H1 (cell line): ENCODE measurements around the gene ACACA. TPM values are rescaled to one million over a fixed set of nuclear protein-coding genes. Genes with fewer than 3 reads are reported as not detected.

Source experiments
- CTCF ChIA-PET: fragments of 300-600 bp; sonication (Branson Sonifier 250); formaldehyde crosslinking; loops from one replicate; lab custom pipeline; 2021; ENCODE audit not compliant: partially characterized antibody; lab: Charles Lee
- POLR2A ChIA-PET: fragments of 300-600 bp; sonication (Branson Sonifier 250); formaldehyde crosslinking; loops from one replicate; lab custom pipeline; 2021; ENCODE audit warnings: inconsistent platforms; ENCODE audit not compliant: partially characterized antibody; lab: Charles Lee
- DNase-seq, 2 experiments: peaks; one replicate each; pipeline versions ENCODE4 v3.0.0 to v3.0.0-alpha.2; 2010 to 2022; ENCODE audit warnings: low spot score in 2 of 2, low read depth in 1 of 2, mixed read lengths in 1 of 2
- FAIRE-seq: peaks from 2 replicates; lab custom pipeline; 2011; peaks lifted over from hg19 to GRCh38; lab: Jason Lieb, UNC
- H2AFZ ChIP-seq: 2 replicates; pipeline ENCODE4 v1.8.1; 2012; ENCODE audit warnings: low read length, inconsistent platforms
- H2AK5ac ChIP-seq: 2 replicates; pipeline ENCODE4 v1.6.1; 2013; ENCODE audit warnings: low read depth, low read length
- H2BK120ac ChIP-seq: replicated peaks from 2 replicates; pipeline ENCODE3; 2013; ENCODE audit warnings: low read depth, low read length, inconsistent platforms
- H2BK12ac ChIP-seq: 2 replicates; pipeline ENCODE4 v1.6.1; 2013; ENCODE audit warnings: low read depth, low read length
- H2BK15ac ChIP-seq: 2 replicates; pipeline ENCODE4 v1.6.1; 2013; ENCODE audit warnings: low read length
- H2BK20ac ChIP-seq: 2 replicates; pipeline ENCODE4 v1.6.1; 2013; ENCODE audit warnings: low read length
- H2BK5ac ChIP-seq: 2 replicates; pipeline ENCODE4 v1.6.1; 2013; ENCODE audit warnings: low read depth, low read length
- H3K14ac ChIP-seq: 2 replicates; pipeline ENCODE4 v1.6.1; 2013; ENCODE audit warnings: inconsistent platforms; ENCODE audit not compliant: insufficient read length
- H3K18ac ChIP-seq: 2 replicates; pipeline ENCODE4 v1.6.1; 2013; ENCODE audit warnings: low read length; ENCODE audit errors: extremely low read depth
- H3K23ac ChIP-seq: 2 replicates; pipeline ENCODE4 v1.6.1; 2013; ENCODE audit warnings: inconsistent platforms; ENCODE audit not compliant: insufficient read length
- H3K23me2 ChIP-seq: 2 replicates; pipeline ENCODE4 v1.6.1; 2013; ENCODE audit warnings: low read depth, low read length
- H3K27ac ChIP-seq: 2 replicates; pipeline ENCODE4 v1.6.1; 2011; ENCODE audit warnings: low read depth, low read length, inconsistent platforms
- H3K27me3 ChIP-seq, 4 experiments: replicated peaks in 1 of 4; 1 replicate in 1 of 4; 2 replicates in 3 of 4; pipeline versions ENCODE4 v1.6.1 to v1.8.1; 2011 to 2013; ENCODE audit warnings: low read length in 3 of 4, mild to moderate bottlenecking in 3 of 4, inconsistent platforms in 2 of 4, mixed read lengths in 2 of 4, moderate library complexity in 1 of 4; ENCODE audit not compliant: control insufficient read depth in 3 of 4, insufficient read depth in 3 of 4; ENCODE audit errors: extremely low read depth in 1 of 4
- H3K36me3 ChIP-seq, 4 experiments: 2 replicates each; pipeline versions ENCODE4 v1.6.1 to v1.8.1; 2011 to 2013; ENCODE audit warnings: mild to moderate bottlenecking in 4 of 4, low read length in 3 of 4, moderate library complexity in 2 of 4, control low read depth in 1 of 4, inconsistent platforms in 1 of 4; ENCODE audit not compliant: insufficient read depth in 4 of 4, control insufficient read depth in 2 of 4
- H3K4ac ChIP-seq: replicated peaks from 2 replicates; pipeline ENCODE3; 2013; ENCODE audit warnings: low read length, low read depth, mixed read lengths, inconsistent platforms; ENCODE audit not compliant: insufficient read length
- H3K4me1 ChIP-seq, 4 experiments: replicated peaks in 1 of 4; 1 replicate in 1 of 4; 2 replicates in 3 of 4; pipeline versions ENCODE4 v1.6.1 to v1.8.1; 2011 to 2013; ENCODE audit warnings: low read length in 3 of 4, inconsistent platforms in 2 of 4, mixed read lengths in 1 of 4; ENCODE audit not compliant: insufficient read depth in 4 of 4, control insufficient read depth in 3 of 4
- H3K4me2 ChIP-seq, 2 experiments: 2 replicates each; pipeline versions ENCODE4 v1.6.1 to v1.8.1; 2011 to 2013; ENCODE audit warnings: low read depth in 2 of 2, low read length in 2 of 2, control low read depth in 1 of 2, inconsistent platforms in 1 of 2, mild to moderate bottlenecking in 1 of 2; ENCODE audit not compliant: insufficient read depth in 1 of 2
- H3K4me3 ChIP-seq, 4 experiments: fragments of 200-600, 300-600 bp in 1 of 4; sonication (generic), shearing (Covaris generic), sonication (Bioruptor Twin) in 1 of 4; 2 replicates each; pipeline versions ENCODE4 v1.5.1 to v1.8.1; 2011 to 2016; ENCODE audit warnings: low read length in 4 of 4, low read depth in 3 of 4, control low read depth in 2 of 4, inconsistent platforms in 2 of 4, mild to moderate bottlenecking in 2 of 4, mixed read lengths in 1 of 4, moderate library complexity in 1 of 4; ENCODE audit not compliant: insufficient read depth in 2 of 4; ENCODE audit errors: extremely low read depth in 1 of 4
- H3K56ac ChIP-seq: replicated peaks from 2 replicates; pipeline ENCODE3; 2013; ENCODE audit warnings: low read depth, mild to moderate bottlenecking, mixed read lengths, low read length, inconsistent platforms; ENCODE audit not compliant: insufficient read length
- H3K79me1 ChIP-seq: 2 replicates; pipeline ENCODE4 v1.6.1; 2013; ENCODE audit warnings: low read depth, low read length, control low read depth
- H3K79me2 ChIP-seq, 2 experiments: 2 replicates each; pipeline versions ENCODE4 v1.6.1 to v1.8.1; 2012 to 2013; ENCODE audit warnings: low read length in 2 of 2, mild to moderate bottlenecking in 2 of 2, inconsistent platforms in 1 of 2; ENCODE audit not compliant: insufficient read depth in 2 of 2, control insufficient read depth in 1 of 2
- H3K9ac ChIP-seq, 4 experiments: replicated peaks in 1 of 4; 1 replicate in 1 of 4; 2 replicates in 3 of 4; pipeline versions ENCODE4 v1.6.1 to v1.8.1; 2011 to 2013; ENCODE audit warnings: low read depth in 3 of 4, low read length in 3 of 4, control low read depth in 2 of 4, mild to moderate bottlenecking in 2 of 4, moderate library complexity in 2 of 4, inconsistent platforms in 1 of 4; ENCODE audit errors: extremely low read depth in 1 of 4
- H3K9me3 ChIP-seq, 2 experiments: 2 replicates each; pipeline versions ENCODE4 v1.6.1 to v1.8.1; 2012 to 2013; ENCODE audit warnings: mild to moderate bottlenecking in 2 of 2, moderate library complexity in 2 of 2, control low read depth in 1 of 2, inconsistent platforms in 1 of 2, low read depth in 1 of 2, low read length in 1 of 2, mixed read lengths in 1 of 2; ENCODE audit not compliant: insufficient read depth in 2 of 2
- H4K20me1 ChIP-seq, 2 experiments: replicated peaks in 1 of 2; 2 replicates each; pipeline versions ENCODE3 to v1.8.1; 2011 to 2013; ENCODE audit warnings: inconsistent platforms in 2 of 2, low read length in 2 of 2, mild to moderate bottlenecking in 1 of 2; ENCODE audit not compliant: insufficient read depth in 2 of 2, control insufficient read depth in 1 of 2
- H4K5ac ChIP-seq: 2 replicates; pipeline ENCODE4 v1.6.1; 2013; ENCODE audit warnings: low read length, low read depth, mixed read lengths, inconsistent platforms; ENCODE audit not compliant: insufficient read length
- H4K8ac ChIP-seq: 2 replicates; pipeline ENCODE4 v1.8.0; 2013; ENCODE audit warnings: mild to moderate bottlenecking, moderate library complexity, low read length, inconsistent platforms; ENCODE audit not compliant: insufficient read depth; ENCODE audit errors: extremely low read depth
- H4K91ac ChIP-seq: replicated peaks from 2 replicates; pipeline ENCODE3; 2013; ENCODE audit warnings: low read length, mixed read lengths, inconsistent platforms; ENCODE audit not compliant: insufficient read length
- ATF2 ChIP-seq: IDR thresholded peaks from 2 replicates; pipeline ENCODE4 v1.6.1; 2012; ENCODE audit warnings: low read length, inconsistent platforms
- EGR1 ChIP-seq: IDR thresholded peaks from 2 replicates; pipeline ENCODE4 v1.6.1; 2011; ENCODE audit warnings: low read depth, low read length, borderline replicate concordance
- RAD21 ChIP-seq, 2 experiments: IDR thresholded peaks in 1 of 2; conservative IDR thresholded peaks in 1 of 2; 2 replicates each; pipeline ENCODE4 v1.6.1; 2011; ENCODE audit warnings: low read depth in 2 of 2, low read length in 2 of 2, improper control_type of control experiment in 1 of 2, inconsistent platforms in 1 of 2, mild to moderate bottlenecking in 1 of 2, moderate library complexity in 1 of 2
- RFX5 ChIP-seq: IDR thresholded peaks from 2 replicates; pipeline ENCODE4 v1.6.1; 2011; ENCODE audit warnings: low read depth, low read length, improper control_type of control experiment, borderline replicate concordance
- RNF2 ChIP-seq: fragments of 200-900, 300-1000 bp; sonication (generic); IDR thresholded peaks from 2 replicates; pipeline ENCODE4 v1.7.1; 2016; ENCODE audit warnings: borderline replicate concordance, low read depth, mild to moderate bottlenecking, antibody characterized with exemption, low read length; ENCODE audit not compliant: poor library complexity, severe bottlenecking; ENCODE audit errors: missing control alignments
- SIRT6 ChIP-seq: IDR thresholded peaks from one replicate; pipeline ENCODE4 v1.7.1; 2012; ENCODE audit warnings: low read length, inconsistent platforms
- SRF ChIP-seq: IDR thresholded peaks from 2 replicates; pipeline ENCODE4 v1.6.1; 2011; ENCODE audit warnings: mild to moderate bottlenecking, low read depth, low read length, moderate library complexity
- TAF1 ChIP-seq: IDR thresholded peaks from 2 replicates; pipeline ENCODE4 v1.6.1; 2011; ENCODE audit warnings: mild to moderate bottlenecking, low read depth, low read length
- TCF12 ChIP-seq: IDR thresholded peaks from 2 replicates; pipeline ENCODE4 v1.6.1; 2011; ENCODE audit warnings: low read depth, mild to moderate bottlenecking, low read length
- WGBS, 2 experiments: shearing (Covaris generic) in 1 of 2; methylation state at CpG; one replicate each; pipeline versions ENCODE4 v1.1.6 to v1.1.7; 2013 to 2015; ENCODE audit warnings: low lambda C conversion rate in 2 of 2, mixed read lengths in 2 of 2, inconsistent platforms in 1 of 2, low coverage in 1 of 2, missing lambda C conversion rate in 1 of 2; ENCODE audit not compliant: insufficient replicate concordance in 2 of 2, insufficient coverage in 1 of 2, insufficient read length in 1 of 2; ENCODE audit errors: extremely low coverage in 1 of 2, missing lambda C conversion rate in 1 of 2; 5-methylcytosine and 5-hydroxymethylcytosine counted together
- polyA plus RNA-seq, 7 experiments: library from polyadenylated mRNA; depleted of rRNA in 3 of 7; stranded (reverse) in 5 of 7; unstranded in 2 of 7; fragments of >200 nt in 5 of 7; fragments of 200-250 nt in 2 of 7; gene quantifications; 1 replicate in 5 of 7; 2 replicates in 1 of 7; 4 replicates in 1 of 7; pipeline versions ENCODE4 v1.2.1 to v1.2.3, GENCODE V29; 2011 to 2013; ENCODE audit warnings: missing spikeins in 2 of 7, mixed read lengths in 2 of 7
- total RNA-seq: library from RNA; stranded (reverse); fragmentation: NEBNext Ultra II Directional; extraction: Animal tissue kit (Norgen Biotek cat#: 25700); gene quantifications from 2 replicates; pipeline ENCODE4 v1.2.1, GENCODE V29; 2021

The ACACA gene
- total and polyA plus RNA-seq, 2 of the 8 experiments (the other 6 are each of a cell fraction or from before 2014, with no cell fraction given), result 74.0 to 160 TPM

- Histone ChIP-seq H4K5ac (no peak overlapping the region), H3K23me2 (no peaks in the 10 kb centered on the region), H4K91ac (no peak overlapping the region), H3K4ac (no peak overlapping the region), H2BK5ac (no peak overlapping the region), H3K56ac (no peak overlapping the region), H3K23ac (no peak overlapping the region), H3K79me1 (no peaks in the 10 kb centered on the region), H2BK120ac (no peak overlapping the region), H3K36me3 (peaks cover 5 to 25% (median 13%) of the 10 kb centered on the region in 4 experiments; a peak in 7 of 8 replicates), H2AFZ (no peak overlapping the region), H3K4me2 (no peak overlapping the region), H3K4me3 (no peak overlapping the region), H3K18ac (no peak overlapping the region), H3K27me3 (no peaks in the 10 kb centered on the region), H2BK12ac (no peak overlapping the region), H4K8ac (no peak overlapping the region), H3K4me1 (peaks cover 0 to 10% (median 9%) of the 10 kb centered on the region in 4 experiments; a peak in 4 of 7 replicates), H2BK20ac (no peak overlapping the region), H2BK15ac (no peak overlapping the region), H3K9me3 (no peaks in the 10 kb centered on the region), H3K14ac (no peak overlapping the region), H3K79me2 (no peaks in the 10 kb centered on the region), H2AK5ac (no peak overlapping the region), H4K20me1 (no peaks in the 10 kb centered on the region), H3K9ac (no peak overlapping the region), H3K27ac (no peak overlapping the region; the same call in 1 of the 2 replicates)
- FAIRE-seq, result no peak
- ChIA-PET POLR2A (interaction anchor here (0.7 to 1.0 kb wide), 2 partner anchors 9 to 13 kb away, joined by 3 to 4 read pairs; no protein-coding TSS in a partner anchor), CTCF (interaction anchor here (0.5 to 2.3 kb wide), 7 partner anchors 17 to 485 kb away, joined by 3 to 9 read pairs (median 4); no protein-coding TSS in a partner anchor)
- DNase-seq, result no peak
- 86% methylated on average over 16 of the region's 16 CpGs; no CpG with 5 or more reads in 1 of the 2 experiments for WGBS, 2 experiments
- TF ChIP-seq ATF2, result no peak
- TF ChIP-seq RAD21 (IDR thresholded peaks at IDR 0.05 in 1 of 2, conservative IDR thresholded peaks at IDR 0.05 in 1 of 2; ENCODE audit: low read depth in 2 of 2, low read length in 2 of 2), result no peak
- no peak for TF ChIP-seq SIRT6
- TF ChIP-seq TAF1, result no peak
- no peak for TF ChIP-seq RNF2
- TF ChIP-seq RFX5, result no peak
- TF ChIP-seq EGR1, result no peak
- TF ChIP-seq SRF, result no peak
- TF ChIP-seq TCF12, result no peak
Observed at GRCh38 chr17:37131669-37132611, 274.7 kb downstream of the ACACA start.
